Uterus (tissue), 2 donors: ENCODE data around the gene OR1E1.
"Not testable (repeated sequence)": the region's sequence is repeated elsewhere in the genome, so short reads cannot be mapped to it uniquely, and the experiment has no call there.

ENCODE experiments used
- POLR2A ChIP-seq, 2 donors: fragments of 450-650 bp; IDR thresholded peaks; one replicate each; pipeline ENCODE4 v1.6.1; 2016; ENCODE audit warnings: antibody characterized with exemption in 2 of 2, mild to moderate bottlenecking in 1 of 2, moderate library complexity in 1 of 2
- TF ChIP-seq, protein P1 (sequence below), 4 experiments: fragments of 200-600 bp in 2 of 4; fragments of 450-650 bp in 2 of 4; sonication (generic) in 2 of 4; IDR thresholded peaks; one replicate each; pipeline ENCODE4 v1.5.1; 2016 to 2019; ENCODE audit warnings: antibody characterized with exemption in 4 of 4, mild to moderate bottlenecking in 2 of 4, moderate library complexity in 1 of 4

DNA sequence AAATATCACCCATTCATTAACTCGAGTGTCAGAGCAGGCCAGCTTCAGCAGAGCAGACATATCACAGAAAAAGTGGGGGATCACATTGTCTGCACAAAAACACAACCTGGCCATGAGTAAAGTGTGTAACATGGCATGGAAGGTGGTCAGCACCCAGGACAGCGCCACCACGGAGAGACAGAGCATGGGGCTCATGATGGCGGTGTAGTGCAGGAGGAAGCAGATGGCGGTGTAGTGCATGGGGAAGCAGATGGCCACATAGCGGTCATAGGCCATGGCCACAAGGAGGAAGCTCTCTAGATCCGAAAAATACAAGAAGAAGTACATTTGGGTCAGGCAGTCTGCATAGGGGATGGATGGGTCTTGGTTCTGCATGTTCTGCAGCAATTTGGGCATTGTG lies 35.0 kb upstream of the OR1E1 start:
- TF ChIP-seq, protein P1, sequence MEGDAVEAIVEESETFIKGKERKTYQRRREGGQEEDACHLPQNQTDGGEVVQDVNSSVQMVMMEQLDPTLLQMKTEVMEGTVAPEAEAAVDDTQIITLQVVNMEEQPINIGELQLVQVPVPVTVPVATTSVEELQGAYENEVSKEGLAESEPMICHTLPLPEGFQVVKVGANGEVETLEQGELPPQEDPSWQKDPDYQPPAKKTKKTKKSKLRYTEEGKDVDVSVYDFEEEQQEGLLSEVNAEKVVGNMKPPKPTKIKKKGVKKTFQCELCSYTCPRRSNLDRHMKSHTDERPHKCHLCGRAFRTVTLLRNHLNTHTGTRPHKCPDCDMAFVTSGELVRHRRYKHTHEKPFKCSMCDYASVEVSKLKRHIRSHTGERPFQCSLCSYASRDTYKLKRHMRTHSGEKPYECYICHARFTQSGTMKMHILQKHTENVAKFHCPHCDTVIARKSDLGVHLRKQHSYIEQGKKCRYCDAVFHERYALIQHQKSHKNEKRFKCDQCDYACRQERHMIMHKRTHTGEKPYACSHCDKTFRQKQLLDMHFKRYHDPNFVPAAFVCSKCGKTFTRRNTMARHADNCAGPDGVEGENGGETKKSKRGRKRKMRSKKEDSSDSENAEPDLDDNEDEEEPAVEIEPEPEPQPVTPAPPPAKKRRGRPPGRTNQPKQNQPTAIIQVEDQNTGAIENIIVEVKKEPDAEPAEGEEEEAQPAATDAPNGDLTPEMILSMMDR (IDR thresholded peaks at IDR 0.05), result not testable (repeated sequence)
- not testable (repeated sequence) for TF ChIP-seq POLR2A (IDR thresholded peaks at IDR 0.05)
